T1000 (cell line): ENCODE results near the gene SLC9A4.
A peak's percentile ranks its signal among the peaks of the same experiment; 100 is the strongest.

Experiments
- DNase-seq: peaks from one replicate; lab custom pipeline; 2025; ENCODE audit warnings: mixed read lengths; lab: John Stamatoyannopoulos, UW

SLC9A4 gene, protein sequence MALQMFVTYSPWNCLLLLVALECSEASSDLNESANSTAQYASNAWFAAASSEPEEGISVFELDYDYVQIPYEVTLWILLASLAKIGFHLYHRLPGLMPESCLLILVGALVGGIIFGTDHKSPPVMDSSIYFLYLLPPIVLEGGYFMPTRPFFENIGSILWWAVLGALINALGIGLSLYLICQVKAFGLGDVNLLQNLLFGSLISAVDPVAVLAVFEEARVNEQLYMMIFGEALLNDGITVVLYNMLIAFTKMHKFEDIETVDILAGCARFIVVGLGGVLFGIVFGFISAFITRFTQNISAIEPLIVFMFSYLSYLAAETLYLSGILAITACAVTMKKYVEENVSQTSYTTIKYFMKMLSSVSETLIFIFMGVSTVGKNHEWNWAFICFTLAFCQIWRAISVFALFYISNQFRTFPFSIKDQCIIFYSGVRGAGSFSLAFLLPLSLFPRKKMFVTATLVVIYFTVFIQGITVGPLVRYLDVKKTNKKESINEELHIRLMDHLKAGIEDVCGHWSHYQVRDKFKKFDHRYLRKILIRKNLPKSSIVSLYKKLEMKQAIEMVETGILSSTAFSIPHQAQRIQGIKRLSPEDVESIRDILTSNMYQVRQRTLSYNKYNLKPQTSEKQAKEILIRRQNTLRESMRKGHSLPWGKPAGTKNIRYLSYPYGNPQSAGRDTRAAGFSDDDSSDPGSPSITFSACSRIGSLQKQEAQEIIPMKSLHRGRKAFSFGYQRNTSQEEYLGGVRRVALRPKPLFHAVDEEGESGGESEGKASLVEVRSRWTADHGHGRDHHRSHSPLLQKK

DNA sequence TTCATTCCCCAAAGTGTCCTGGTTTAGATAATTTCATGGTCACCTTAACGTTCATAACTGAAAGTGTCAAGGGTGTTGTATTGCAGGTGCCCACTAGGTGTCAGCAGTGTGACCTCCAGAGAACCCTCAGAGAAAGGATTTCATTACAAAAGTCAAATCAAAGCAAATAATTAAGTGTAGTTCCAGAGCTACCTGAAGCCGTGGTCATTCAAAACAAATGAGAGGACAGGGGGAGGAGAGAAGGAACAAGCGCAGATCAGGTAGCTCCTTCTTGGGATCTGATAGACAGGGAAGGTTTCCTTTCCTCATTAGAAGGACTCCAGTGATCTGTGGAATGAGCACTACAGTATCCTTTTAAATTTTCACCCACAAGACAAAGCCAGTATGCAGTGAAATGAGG lies at the start of gene SLC9A4:
Gene SLC9A4, plus strand, starts transcription at position 207 of the 400 bp plus-strand sequence. CDS start 534 bp downstream, outside the sequence.
- DNase-seq: peak; percentile 6

GRCh38 chr2:102423368-102423767 lies 49.7 kb upstream of the SLC9A4 start:
- DNase-seq: no peak

GRCh38 chr2:102424754-102425153 lies 48.3 kb upstream of the SLC9A4 start:
- DNase-seq: no peak

DNA sequence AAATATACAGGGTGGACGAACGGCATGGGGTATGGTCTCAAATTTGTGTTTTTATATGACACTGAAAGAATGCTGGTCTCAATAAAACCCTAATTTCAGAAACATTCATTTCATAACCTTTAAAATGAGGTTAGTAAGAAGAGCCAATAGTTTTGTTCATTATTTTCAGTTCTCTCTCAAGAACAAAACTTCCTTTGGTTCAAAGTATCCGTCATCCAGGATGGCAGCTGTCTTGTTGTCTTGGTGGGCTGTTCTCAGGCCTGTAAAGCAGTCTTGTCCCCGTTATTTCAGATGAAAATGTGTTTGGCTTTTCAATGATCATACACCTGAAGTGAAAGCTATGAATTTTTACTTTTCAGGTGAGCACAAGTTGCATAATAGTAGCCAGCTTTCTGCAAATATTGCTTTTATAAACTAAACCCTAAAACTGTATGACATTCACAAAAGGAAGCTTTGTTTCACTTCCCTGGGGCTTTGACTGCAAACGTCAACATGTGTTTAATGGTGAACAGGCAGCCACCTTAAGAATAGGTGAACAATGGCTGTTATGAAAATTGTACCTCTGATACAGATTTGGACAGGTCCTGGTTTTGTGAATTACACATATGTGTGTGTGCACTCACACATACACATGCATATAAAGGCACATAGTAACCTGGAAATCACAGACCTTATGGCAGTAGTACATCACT lies 47.4 kb upstream of the SLC9A4 start:
- no peak for DNase-seq

DNA sequence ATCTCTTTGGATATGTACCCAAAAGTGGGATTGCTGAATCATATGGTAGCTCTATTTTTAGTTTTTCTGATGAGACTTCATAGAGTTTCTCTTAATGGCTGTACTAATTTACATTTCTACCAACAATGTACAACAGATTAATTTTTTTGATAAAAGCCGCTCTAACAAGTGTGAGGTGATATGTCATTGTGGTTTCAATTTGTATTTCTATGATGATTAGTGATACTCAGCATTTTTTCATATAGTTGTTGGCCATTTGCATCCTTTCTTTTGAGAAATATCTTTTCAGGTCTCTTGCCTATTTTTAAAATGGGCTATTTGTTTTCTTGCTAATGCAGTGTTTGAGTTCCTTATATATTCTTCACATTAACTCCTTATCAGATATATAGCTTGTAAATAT lies 45.8 kb upstream of the SLC9A4 start:
- no peak for DNase-seq

- DNase-seq: no peak
Measured at GRCh38 chr2:102428573-102428972, 44.5 kb upstream of the SLC9A4 start.

DNA sequence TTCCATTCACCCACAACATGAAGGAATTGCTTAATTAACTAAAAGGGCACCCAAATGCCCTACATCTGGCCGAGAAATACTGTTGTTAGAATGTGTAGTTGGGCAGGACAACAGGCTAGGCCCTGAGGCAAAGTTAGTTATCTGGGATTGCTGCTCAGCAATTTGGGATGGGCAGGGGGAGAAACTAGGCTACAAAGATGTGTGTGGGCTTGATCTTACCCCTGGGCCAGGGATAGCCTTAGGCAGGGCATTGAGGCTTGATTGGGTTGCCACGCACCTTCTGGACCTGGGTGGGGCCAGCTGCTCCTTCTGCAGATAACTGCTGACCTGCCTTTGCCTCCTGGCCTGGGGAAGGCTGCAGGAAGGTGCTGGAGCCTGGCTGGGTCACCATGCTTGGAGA lies 40.6 kb upstream of the SLC9A4 start:
- DNase-seq: no peak

- DNase-seq: no peak
Measured at GRCh38 chr2:102433973-102434654, 38.9 kb upstream of the SLC9A4 start.

- no peak for DNase-seq
Measured at GRCh38 chr2:102434655-102435381, 38.2 kb upstream of the SLC9A4 start.

GRCh38 chr2:102435741-102436140 lies 37.3 kb upstream of the SLC9A4 start:
- no peak for DNase-seq

DNA sequence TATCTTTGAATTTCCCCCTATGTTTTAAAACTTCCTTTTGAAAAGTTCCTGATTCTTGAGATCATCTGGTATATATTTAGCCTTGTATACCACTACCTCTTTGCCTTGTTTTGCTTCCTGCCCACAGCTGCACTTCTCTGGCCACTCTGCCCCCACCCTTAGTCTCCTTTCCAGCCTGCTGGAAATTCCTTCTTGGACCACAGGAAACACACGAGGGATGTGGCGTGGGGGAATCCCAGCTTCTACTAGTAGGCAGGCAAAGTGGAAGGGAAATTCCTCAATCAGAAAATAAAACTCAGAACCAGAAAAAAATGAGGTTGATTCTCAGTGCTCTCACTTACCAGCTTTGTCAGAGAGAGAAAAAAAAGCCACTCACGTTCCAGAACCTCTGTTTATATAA lies 36.7 kb upstream of the SLC9A4 start:
- no peak for DNase-seq

- DNase-seq: no peak
Measured at GRCh38 chr2:102437122-102437521, 35.9 kb upstream of the SLC9A4 start.

- DNase-seq: no peak
Measured at GRCh38 chr2:102438111-102438510, 34.9 kb upstream of the SLC9A4 start.

DNA sequence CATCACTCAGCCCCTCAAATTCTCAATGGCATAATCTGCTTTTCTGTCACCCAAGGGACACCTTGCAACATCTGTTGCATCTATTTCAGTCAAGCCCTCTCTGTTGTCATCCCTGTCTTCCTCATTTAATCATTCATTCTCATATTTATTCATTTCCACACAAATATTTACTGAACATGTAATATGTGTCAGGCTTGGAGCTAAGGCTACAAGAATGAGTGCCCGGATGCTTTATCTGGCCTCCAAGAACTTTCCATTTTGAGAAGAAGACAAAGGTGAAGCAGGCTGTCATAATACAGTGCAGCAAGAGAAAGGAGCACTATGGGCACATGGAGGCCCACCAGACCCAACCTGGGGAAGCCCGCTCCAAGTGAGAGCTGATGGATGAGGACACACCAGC lies 34.4 kb upstream of the SLC9A4 start:
- no peak for DNase-seq

GRCh38 chr2:102439065-102439695 lies 33.8 kb upstream of the SLC9A4 start:
- no peak for DNase-seq

GRCh38 chr2:102442967-102443828 lies 29.8 kb upstream of the SLC9A4 start:
- no peak for DNase-seq

DNA sequence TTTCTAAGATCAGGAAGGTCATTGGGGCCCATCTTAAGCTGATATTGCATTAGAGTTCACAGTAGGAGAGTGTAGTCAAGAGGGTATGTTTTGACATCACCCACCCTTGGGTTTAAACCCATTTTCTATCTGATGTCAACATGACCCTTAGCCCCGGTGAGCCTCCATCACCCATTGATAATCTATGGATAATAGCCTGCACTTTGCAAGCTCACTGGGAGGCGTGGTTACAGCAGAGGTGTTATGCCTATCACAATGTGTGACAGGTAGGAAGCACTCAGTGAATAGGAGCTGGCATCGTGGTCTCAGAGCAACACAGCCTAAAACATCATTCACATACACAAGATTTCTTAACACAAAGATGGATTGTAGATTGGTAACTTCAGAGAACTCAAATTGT lies 28.8 kb upstream of the SLC9A4 start:
- no peak for DNase-seq

- no peak for DNase-seq
Measured at GRCh38 chr2:102446936-102447335, 26.1 kb upstream of the SLC9A4 start.

DNA sequence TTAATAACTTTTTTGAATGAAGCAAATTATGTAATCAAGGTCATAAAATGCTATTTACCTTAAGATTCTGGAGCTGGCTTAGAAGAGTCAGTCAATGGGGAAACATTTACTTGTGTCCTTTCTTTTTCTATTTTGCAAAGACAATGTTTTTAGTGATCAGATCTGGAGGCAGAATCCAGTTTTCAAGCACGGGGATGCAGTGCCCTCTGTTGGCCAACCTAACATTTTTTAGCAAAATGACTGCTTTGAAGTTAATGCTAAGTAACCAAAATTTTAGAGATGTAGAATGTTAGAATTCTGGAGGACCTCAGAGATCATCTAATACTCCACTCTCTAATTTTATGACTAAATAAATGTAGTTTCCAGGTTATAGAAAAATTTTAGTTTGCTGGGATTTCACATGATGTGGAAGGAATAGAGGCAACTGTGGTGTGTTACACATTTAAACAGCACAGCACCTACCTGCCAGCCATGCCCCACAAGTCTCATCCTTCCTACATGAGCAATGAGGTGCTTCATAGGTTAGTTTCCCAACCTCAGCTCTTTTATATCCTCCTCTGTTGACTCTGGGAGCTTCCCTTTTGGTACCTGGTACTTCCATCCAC lies 23.6 kb upstream of the SLC9A4 start:
- DNase-seq: no peak
